HG02943 (cell line): Measurements from ENCODE around the gene DYNC2I2.
"Not testable (repeated sequence)": the region's sequence is repeated elsewhere in the genome, so short reads cannot be mapped to it uniquely, and the experiment has no call there.

Source experiments
- ATAC-seq: cut with Tn5 transposase; IDR thresholded peaks from one replicate; pipeline ENCODE4 v1.9.1; 2021; ENCODE audit warnings: mild to moderate bottlenecking, low read depth, moderate library complexity; ENCODE audit not compliant: unreplicated experiment

The DYNC2I2 gene

DNA sequence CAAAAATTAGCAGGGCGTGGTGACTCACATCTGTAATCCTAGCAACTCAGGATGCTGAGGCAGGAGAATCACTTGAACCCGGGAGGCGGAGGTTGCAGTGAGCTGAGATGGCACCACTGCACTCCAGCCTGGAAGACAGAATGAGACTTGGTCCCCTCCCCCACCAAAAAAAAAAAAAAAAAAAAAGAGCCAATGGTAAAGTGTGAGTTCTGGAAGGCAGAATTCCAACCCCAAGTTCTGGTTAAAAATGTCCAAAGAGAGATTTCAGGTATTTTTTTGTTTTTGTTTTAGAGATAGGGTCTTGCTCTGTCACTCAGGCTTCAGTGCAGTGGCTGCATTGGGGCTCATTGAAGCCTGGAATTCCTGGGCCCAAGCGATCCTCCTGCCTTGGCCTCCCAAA, 30.8 kb upstream of the DYNC2I2 start:
- ATAC-seq, result no peak

DNA sequence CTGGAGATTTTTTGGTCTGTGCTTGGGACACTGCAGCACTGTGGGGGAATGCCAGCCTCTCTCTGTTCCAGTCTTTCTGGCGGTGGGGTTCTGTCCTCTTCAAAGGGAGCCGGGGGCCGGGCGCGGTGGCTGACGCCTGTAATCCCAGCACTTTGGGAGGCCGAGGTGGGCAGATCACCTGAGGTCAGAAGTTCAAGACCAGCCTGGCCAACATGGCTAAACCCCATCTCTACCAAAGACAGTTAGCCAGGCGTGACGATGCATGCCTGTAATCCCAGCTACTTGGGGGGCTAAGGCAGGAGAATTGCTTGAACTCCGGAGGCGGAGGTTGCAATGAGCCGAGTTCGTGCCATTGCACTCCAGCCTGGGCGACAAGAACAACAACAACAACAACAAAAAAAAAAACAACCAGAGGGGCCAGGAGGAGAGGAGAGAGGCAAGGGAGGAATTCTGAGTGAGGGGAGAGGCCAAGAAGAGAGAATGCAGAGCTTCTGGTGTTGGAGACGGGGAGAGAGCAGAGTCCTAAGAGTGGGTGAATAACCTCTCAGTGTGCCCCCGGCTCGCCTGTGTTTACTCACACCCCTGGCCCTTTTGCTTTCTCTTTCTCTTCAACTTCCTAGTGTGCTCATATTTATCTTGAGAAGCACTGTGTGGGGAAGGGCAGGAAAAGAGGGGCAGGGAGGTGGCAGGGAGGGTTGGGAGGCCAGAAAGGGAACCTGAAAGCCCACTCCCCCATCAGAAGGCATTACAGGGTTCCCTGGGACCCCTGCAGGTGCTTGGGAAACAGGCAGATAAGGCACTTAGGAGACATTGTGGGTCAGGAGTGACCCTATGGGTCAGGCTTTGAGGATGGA, 29.2 kb upstream of the DYNC2I2 start:
- no peak for ATAC-seq

DNA sequence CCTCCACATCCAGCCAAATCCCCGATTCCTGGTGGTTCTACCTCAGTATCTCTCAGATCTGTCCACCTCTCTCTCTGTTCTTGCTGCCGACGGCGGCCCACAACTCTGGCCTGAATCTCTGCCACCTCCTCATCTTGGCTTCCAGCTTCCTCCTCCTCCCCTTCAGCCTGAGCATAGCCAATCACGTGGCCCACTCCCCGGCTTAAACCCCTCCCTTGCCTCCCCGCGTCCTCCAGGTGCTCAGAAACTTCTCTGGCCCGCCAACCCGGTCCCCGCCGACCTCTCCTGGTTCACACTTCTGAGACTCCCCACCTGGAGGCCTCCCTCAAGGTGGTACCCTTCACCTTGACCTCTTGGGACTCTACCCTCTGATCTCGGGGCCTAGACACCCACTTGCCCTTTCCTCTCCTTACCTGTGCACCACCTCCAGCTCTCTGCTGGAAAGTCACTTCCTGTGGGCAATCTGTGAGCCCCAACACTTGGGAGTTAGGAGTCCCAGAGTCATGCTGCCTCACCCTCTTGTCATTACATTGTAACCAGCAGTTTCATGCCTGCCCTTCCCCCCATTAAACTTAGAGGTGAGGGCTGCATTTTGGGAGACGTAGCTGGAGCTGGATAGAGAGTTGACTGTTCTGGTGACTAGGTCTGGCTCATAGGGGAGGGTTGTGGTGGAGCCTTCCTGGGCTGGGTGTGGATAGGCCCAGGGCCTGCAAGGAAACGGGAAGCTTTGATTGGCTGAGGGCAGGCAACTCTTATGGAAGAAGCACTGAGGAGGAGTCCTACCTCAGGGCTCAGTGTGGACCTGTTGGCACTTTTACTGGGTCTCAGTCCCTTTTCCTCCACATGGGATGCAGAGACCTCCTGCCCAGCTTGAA, 27.9 kb upstream of the DYNC2I2 start:
- no peak for ATAC-seq

DNA sequence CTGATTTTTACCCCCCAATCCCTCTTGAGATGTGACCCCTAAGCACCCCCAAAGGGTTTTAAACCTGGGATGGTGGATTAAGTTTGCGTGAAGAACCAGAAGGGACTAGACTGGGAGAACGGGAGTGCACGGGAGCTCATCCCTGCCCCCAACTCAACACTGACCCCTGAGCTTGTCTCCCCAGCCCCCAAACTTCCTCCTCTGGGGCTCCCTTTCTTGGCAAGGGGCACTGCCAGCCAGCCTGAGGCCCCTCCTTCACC, 27.3 kb upstream of the DYNC2I2 start:
- ATAC-seq, result no peak

DNA sequence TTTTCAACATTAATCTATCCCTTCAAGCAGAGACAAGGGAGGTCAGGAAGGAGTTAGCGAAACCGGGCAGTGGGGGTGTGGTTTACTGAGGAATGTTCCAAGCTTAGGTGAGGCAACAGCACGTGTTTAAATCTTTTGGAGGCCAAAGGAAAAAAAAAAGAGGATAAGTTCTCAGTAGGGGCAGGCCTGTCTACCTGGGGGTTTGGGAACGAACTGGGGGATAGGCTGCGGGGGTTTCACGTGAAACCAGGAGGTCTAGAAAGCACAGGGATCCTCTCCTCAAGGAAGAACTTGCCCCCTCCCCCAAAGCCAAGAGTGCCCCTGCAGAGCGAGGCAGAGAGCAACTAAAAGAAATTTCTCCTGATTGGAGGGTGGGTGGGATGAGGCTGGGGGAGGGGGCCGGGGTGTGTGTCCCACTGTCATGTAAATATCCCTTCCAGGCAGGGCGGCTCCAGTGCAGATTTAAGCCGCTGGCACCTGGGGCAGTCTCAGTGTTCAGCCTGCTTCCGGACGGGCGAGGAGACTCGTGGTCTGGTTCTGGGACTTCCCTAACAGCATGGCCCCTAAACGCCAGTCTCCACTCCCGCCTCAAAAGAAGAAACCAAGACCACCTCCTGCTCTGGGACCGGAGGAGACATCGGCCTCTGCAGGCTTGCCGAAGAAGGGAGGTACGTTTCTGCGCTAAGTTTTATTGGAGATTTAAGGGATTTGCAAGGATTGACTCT, 26.9 kb upstream of the DYNC2I2 start:
- ATAC-seq, result no peak

DNA sequence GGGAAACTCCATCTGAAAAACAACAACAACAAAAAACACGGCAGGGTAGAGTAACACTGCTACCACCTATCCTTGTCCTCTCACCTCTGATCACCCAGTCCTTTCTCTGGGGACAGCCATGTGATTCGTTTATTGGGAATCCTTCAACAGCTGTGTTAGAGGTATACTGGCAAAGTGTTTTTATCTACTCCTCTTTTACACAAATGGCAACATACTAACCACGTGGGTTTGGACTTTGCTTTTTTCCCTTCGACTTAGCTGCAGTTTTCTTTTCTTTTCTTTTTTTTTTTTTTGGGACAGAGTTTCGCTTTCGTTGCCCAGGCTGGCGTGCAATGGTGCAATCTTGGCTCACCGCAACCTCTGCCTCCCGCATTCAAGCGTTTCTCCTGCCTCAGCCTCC, 21.1 kb upstream of the DYNC2I2 start:
- ATAC-seq, result no peak

DNA sequence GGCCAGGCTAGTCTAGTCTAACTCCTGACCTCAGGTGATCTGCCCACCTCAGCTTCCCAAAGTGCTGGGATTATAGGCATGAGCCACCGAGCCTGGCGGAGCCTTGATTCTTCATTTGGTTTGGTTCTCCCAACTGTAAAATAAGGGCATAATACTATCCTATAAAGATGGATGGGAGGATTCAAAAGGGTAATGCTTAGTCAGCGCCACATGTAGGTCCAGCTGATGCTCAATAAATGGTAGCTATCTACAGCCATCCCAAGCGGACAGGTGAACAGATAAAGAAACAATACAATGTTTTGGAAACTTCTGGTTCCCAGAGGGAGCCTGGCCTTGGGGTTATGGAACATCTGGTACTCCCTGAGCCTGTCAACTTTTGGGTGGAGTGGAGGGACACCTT, 18.7 kb upstream of the DYNC2I2 start:
- ATAC-seq, result no peak

DNA sequence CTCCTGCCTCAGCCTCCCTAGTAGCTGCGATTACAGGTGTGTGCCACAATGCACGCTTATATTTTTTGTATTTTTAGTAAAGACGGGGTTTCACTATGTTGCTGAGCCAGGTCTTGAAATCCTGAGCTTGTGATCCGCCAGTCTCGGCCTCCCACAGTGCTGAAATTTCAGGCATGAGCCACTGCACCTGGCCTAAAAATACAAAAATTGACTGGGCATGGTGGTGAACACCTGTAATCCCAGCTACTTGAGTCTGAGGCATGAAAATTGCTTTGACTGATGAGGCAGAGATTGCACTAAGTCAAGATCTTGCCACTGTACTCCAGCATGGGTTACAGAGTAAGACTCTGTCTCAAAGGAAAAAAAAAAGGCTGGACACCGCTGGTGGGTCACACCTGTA, 13.1 kb upstream of the DYNC2I2 start:
- ATAC-seq, result no peak

DNA sequence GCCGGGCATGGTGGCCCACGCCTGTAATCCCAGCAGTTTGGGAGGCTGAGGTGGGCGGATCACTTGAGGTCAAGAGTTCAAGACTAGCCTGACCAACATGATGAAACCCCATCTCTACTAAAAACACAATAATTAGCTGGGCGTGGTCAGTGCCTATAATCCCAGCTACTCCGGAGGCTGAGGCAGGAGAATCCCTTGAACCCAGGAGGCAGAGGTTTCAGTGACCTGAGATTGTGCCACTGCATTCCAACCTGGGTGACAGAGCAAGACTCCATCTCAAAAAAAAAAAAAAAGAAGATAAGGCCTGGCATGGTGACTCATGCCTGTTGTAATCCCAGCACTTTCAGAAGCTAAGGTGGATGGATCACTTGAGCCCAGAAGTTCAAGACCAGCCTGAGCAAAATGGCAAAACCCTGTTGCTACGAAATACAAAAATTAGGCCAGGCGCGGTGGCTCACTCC, 9.9 kb upstream of the DYNC2I2 start:
- ATAC-seq, result not testable (repeated sequence)

DNA sequence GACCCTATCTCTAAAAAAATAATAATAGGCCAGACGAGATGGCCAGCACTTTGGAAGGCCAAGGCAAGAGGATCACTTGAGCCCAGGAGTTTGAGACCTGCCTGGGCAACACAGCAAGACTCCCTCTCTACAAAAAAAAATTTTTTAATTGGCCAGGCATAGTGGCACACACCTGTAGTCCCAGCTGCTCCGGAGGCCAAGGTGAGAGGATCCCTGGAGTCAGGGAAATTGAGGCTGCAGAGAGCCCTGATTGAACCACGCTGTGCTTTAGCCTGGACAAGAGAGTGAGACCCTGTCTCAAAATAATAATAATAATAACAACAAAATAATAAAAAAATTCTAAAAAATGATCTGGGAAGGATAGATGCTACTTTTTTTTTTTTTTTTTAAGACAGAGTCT, 1.1 kb upstream of the DYNC2I2 start:
- ATAC-seq, result no peak

DNA sequence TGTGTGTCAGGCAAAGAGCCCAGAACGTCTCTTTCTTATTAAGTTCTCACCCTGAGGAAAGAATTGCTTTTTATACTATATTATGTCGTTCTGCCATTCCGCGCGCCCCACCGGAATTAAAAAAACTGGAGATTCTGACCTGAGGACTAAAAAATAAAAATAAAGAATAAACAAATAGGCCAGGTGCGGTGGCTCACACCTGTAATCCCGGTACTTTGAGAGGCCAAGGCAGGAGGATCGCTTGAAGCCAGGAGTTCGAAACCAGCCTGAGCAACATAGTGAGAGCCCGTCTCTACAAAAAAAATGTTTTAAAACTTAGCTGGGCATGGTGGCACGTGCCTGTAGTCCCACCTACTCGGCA, 677 bp upstream of the DYNC2I2 start:
- no peak for ATAC-seq

DNA sequence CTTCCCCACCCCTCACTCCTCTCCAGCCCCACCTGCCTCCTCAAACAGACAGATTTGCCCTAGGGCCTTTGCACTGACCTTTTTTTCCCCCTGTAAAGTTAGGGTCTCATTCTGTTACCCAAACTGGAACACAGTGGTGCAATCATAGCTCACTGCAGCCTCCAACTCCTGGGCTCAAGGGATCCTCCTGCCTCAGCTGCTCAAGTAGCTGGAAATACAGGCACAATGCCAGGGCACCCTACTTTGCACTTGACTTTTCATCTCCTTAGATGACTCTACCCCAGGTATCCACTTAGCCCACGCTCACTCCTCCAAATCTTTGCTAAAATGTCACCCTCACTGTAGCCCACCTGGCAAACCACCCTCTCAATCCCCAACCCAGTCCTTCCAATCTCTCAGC, 2.2 kb downstream of the DYNC2I2 start:
- no peak for ATAC-seq

DNA sequence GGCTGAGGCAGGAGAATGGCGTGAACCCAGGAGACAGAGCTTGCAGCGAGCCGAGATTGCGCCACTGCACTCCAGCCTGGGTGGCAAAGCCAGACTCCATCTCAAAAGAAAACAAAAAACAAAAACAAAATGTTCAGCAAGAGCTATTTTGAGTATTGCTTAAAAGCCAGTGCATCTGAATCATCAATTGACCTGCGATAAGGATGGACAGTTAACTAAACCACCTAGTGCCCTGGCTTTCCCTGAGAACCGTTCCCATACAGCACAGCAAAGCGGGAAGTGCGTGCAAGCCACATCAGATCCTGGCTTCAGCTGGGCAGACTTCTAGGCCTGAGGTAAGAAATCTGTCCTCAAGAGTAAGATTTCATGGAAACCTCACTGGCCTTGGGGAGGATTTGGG, 2.7 kb downstream of the DYNC2I2 start:
- no peak for ATAC-seq

DNA sequence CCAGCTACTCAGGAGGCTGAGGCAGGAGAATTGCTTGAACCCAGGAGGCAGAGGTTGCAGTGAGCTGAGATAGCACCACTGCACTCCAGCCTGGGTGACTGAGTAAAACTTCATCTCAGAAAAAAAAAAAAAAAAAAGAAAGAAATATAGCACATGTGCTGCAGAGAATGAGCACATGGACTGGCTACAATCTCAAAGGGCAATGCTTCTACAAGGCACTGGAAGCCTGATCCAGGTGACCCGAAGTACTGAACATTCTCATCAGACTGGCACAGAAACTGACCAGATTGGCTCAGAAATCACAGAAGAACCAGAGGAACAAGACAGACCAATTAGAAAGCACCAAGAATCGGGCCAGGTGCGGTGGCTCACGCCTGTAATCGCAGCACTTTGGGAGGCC, 4.8 kb downstream of the DYNC2I2 start:
- ATAC-seq, result no peak

DNA sequence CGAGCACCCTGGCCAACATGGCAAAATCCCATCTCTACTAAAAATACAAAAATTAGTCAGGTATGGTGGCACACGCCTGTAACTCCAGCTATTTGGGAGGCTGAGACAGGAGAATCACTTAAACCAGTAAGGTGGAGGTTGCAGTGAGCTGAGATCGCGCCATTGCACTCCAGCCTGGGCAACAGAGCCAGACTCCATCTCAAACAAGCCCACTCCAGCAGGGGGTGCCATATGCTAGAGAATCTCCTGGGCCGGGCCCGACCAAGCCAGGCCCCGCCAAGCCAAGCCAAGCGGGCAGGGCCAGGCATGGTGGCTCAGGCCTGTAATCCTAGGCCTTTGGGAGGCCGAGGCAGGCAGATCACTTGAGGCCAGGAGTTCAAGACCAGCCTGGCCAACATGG, 8.4 kb downstream of the DYNC2I2 start:
- ATAC-seq, result not testable (repeated sequence)

DNA sequence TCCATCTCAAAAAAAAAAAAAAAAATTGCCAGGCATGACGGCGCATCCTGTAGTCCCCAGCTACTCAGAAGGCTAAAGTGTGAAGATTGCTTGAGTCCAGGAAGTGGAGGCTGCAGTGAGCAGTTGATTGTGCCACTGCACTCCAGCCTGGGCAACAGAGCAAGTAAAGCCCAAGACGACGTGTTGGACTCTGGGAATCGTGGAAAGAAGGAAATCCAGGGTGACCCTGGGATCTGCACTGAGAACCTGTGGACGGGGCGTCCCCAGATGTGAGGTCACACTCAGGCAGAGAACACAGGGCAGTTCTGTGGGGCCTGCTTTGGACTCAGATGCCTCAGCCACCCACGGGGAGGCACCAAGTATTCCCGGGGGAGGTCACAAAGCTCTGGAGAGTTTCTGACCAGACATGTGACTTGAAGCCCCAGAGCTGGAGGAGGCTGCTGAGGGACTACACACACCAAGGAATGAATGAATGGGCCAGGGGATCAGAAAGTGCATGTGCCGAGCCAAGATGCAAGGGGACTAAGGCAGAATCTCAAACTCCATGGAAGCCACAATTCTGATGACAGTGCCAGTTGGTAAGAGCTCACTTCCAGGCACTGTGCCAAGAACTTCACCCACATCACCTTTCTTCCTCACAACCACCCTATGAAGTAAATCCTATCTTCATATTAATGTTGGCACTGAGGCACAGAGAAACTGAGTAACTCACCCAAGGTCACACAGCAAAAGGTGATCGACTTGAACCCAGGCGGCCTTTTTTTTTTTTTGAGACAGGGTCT, 12.9 kb downstream of the DYNC2I2 start:
- no peak for ATAC-seq

DNA sequence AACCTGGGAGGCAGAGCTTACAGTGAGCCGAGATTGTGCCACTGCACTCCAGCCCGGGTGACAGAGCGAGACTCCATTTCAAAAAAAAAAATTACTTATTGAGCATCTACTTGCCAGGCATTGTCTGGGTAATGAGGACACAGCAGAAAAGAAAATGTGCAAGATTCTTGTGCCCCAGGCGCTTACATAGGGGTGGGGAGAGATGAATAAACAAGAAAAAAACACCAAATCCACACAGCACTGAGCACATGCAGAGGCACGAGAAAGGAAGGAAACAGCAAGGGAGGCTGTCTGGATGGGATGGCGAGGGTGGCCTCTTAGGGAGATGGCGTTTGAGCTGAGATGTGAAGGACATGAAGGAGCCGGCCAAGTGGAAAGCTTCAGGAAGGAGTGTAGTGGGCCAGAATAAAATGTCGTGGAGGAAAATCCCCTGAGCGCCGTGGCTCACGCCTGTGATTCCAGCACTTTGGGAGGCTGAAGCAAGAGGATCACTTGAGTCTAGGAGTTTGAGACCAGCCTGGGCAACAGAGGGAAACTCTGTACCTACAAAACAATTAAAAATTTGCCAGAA, 13.9 kb downstream of the DYNC2I2 start:
- no peak for ATAC-seq

DNA sequence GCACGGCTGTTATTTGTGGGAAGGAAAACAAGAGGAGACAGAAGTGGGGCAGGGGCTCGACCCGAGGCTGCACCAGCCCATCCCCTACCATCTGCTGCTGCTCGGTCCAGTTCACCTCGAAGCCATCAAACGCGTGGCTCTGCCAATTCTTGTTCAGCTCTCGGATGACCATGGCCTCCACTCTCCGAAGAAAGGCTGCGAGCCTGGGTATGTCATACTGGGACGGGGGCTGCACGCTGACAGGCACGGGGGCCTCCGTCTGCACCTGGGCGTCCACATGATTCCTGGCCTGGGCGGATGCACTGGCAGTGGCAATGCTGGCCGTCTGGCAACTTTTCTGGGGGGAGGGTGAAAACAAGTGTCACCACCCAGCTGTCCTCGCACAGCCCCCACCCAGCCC, 16.0 kb downstream of the DYNC2I2 start:
- ATAC-seq, result no peak

DNA sequence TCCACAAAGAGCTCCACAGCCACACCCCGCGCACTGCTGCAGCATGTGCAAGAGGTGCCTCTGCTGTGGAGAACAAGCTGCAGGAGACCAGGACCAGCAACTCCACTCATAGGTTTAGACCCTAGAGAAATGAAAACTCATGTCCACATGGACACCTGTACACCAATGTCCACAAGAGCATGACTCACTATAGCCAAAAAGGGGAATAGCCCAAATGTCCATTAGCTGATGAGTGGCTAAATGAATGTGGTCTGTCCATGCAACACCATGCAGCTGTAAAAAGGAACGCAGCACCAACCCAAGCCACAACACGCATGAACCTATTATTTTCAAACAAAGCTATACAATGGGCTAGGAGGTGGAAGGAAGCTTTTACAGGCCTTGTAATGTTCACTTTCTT, 18.1 kb downstream of the DYNC2I2 start:
- ATAC-seq, result no peak

DNA sequence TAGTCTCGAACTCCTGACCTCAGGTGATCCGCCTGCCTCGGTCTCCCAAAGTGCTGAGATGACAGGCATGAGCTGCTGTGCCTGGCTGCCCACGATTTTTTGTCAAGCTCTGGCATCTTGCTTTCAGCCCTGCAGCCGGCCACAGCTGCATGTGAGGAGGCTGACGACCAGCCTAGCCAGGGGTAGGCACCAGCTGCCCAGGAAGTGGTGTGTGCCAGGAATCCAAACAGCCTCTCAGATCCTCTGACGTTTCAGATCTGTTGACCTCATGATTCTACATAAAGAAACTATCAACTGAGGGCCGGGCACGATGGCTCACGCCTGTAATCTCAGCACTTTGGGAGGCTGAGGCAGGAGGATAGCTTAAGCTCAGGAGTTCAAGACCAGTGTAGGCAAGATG, 19.0 kb downstream of the DYNC2I2 start:
- ATAC-seq, result no peak
